GM23338 (cell line): ENCODE data around the gene LNPEP. TPM values are rescaled to one million over a fixed set of nuclear protein-coding genes. Genes with fewer than 3 reads are reported as not detected.

ENCODE experiments used
- ATAC-seq: fragments of 200-7000 bp; cut with Tn5 transposase; 3 replicates; pipeline ENCODE4 v1.9.1; 2020
- DNase-seq: peaks from one replicate; pipeline ENCODE4 v3.0.0-alpha.2; 2015; ENCODE audit warnings: low spot score
- H2AFZ ChIP-seq: fragments of 200-600 bp; sonication (generic); 2 replicates; pipeline ENCODE4 v1.8.0; 2016; ENCODE audit warnings: antibody characterized with exemption, mild to moderate bottlenecking, moderate library complexity
- H3F3A ChIP-seq: fragments of 200-600 bp; sonication (generic); replicated peaks from 2 replicates; pipeline ENCODE4 v1.8.0; 2017; ENCODE audit warnings: antibody characterized with exemption, mixed run types, low read depth
- H3K27ac ChIP-seq: fragments of 200-600 bp; sonication (generic); 2 replicates; pipeline ENCODE4 v1.6.1; 2016; ENCODE audit warnings: low read depth
- H3K27me3 ChIP-seq: fragments of 200-600 bp; sonication (generic); 2 replicates; pipeline ENCODE4 v1.8.0; 2016; ENCODE audit warnings: mild to moderate bottlenecking, mixed run types, moderate library complexity; ENCODE audit not compliant: insufficient read depth
- H3K36me3 ChIP-seq: fragments of 200-600 bp; sonication (generic); 2 replicates; pipeline ENCODE4 v1.8.0; 2016; ENCODE audit warnings: mild to moderate bottlenecking; ENCODE audit not compliant: insufficient read depth
- H3K4me1 ChIP-seq: fragments of 200-600 bp; sonication (generic); 2 replicates; pipeline ENCODE4 v1.8.0; 2016; ENCODE audit warnings: mild to moderate bottlenecking, moderate library complexity; ENCODE audit not compliant: insufficient read depth
- H3K4me2 ChIP-seq: fragments of 200-600 bp; sonication (generic); 2 replicates; pipeline ENCODE4 v1.7.1; 2017; ENCODE audit warnings: mixed run types
- H3K4me3 ChIP-seq: fragments of 200-600 bp; sonication (generic); 2 replicates; pipeline ENCODE4 v1.6.1; 2016; ENCODE audit warnings: mixed run types
- H3K79me2 ChIP-seq: fragments of 200-600 bp; sonication (generic); replicated peaks from 2 replicates; pipeline ENCODE4 v1.8.0; 2017; ENCODE audit warnings: mild to moderate bottlenecking; ENCODE audit not compliant: insufficient read depth
- H3K9me2 ChIP-seq: fragments of 200-600 bp; sonication (generic); 2 replicates; pipeline ENCODE4 v1.8.0; 2017; ENCODE audit not compliant: insufficient read depth
- H4K20me1 ChIP-seq: fragments of 200-600 bp; sonication (generic); replicated peaks from 2 replicates; pipeline ENCODE4 v1.8.0; 2017; ENCODE audit warnings: mild to moderate bottlenecking; ENCODE audit not compliant: insufficient read depth
- H3K27ac Mint-ChIP-seq: 2 replicates; pipeline ENCODE4 v1.8.0; 2020; ENCODE audit warnings: inconsistent platforms, mild to moderate bottlenecking, moderate library complexity, mixed read lengths
- H3K27me3 Mint-ChIP-seq: 3 replicates; pipeline ENCODE4 v1.8.0; 2022; ENCODE audit warnings: low read depth, mild to moderate bottlenecking, moderate library complexity, mixed read lengths, inconsistent platforms; ENCODE audit not compliant: insufficient read depth, poor library complexity
- H3K36me3 Mint-ChIP-seq: 3 replicates; pipeline ENCODE4 v1.8.0; 2021; ENCODE audit warnings: low read depth, mild to moderate bottlenecking, inconsistent platforms, moderate library complexity, mixed read lengths
- H3K4me1 Mint-ChIP-seq: 3 replicates; pipeline ENCODE4 v1.8.0; 2020; ENCODE audit warnings: mild to moderate bottlenecking, inconsistent platforms, mixed read lengths
- H3K4me3 Mint-ChIP-seq: 3 replicates; pipeline ENCODE4 v1.8.0; 2021; ENCODE audit warnings: moderate library complexity, mild to moderate bottlenecking, inconsistent platforms, mixed read lengths
- H3K9me3 Mint-ChIP-seq: 3 replicates; pipeline ENCODE4 v1.8.0; 2020; ENCODE audit warnings: moderate library complexity, mild to moderate bottlenecking, inconsistent platforms, mixed read lengths
- CTCF ChIP-seq, 2 experiments: fragments of 200-600 bp in 1 of 2; sonication (generic) in 1 of 2; conservative IDR thresholded peaks; 2 replicates each; pipeline versions ENCODE4 v1.5.1 to v1.6.1; 2016 to 2017; ENCODE audit warnings: antibody characterized with exemption in 2 of 2, low read depth in 2 of 2, mild to moderate bottlenecking in 2 of 2, moderate library complexity in 1 of 2
- ETS1 ChIP-seq: IDR thresholded peaks from 2 replicates; pipeline ENCODE4 v1.6.1; 2016; ENCODE audit warnings: antibody characterized with exemption
- EZH2 ChIP-seq: fragments of 200-600 bp; sonication (generic); IDR thresholded peaks from one replicate; pipeline ENCODE4 v1.8.0; 2017; ENCODE audit warnings: antibody characterized with exemption, mild to moderate bottlenecking, low read depth; ENCODE audit not compliant: unreplicated experiment
- NANOG ChIP-seq: IDR thresholded peaks from 2 replicates; pipeline ENCODE4 v1.6.1; 2016; ENCODE audit warnings: antibody characterized with exemption, borderline replicate concordance
- POLR2AphosphoS5 ChIP-seq: IDR thresholded peaks from 2 replicates; pipeline ENCODE4 v1.6.1; 2016; ENCODE audit warnings: antibody characterized with exemption, low read depth
- REST ChIP-seq: IDR thresholded peaks from one replicate; pipeline ENCODE4 v1.6.1; 2018; ENCODE audit warnings: antibody characterized with exemption; ENCODE audit not compliant: unreplicated experiment
- ZNF114 ChIP-seq: fragments of 250-450 bp; sonication (Bioruptor Pico); IDR thresholded peaks from 2 replicates; pipeline ENCODE4 v1.5.0; 2020; ENCODE audit warnings: mild to moderate bottlenecking, moderate library complexity
- ZNF331 ChIP-seq: fragments of 250-450 bp; sonication (Bioruptor Pico); IDR thresholded peaks from 2 replicates; pipeline ENCODE4 v1.5.0; 2020; ENCODE audit warnings: low read depth, mild to moderate bottlenecking, moderate library complexity
- ZNF462 ChIP-seq: fragments of 250-450 bp; sonication (Bioruptor Pico); IDR thresholded peaks from 2 replicates; pipeline ENCODE4 v1.5.0; 2020; ENCODE audit warnings: mild to moderate bottlenecking, moderate library complexity
- polyA plus RNA-seq: library from polyadenylated mRNA; unstranded; fragments of >200 nt; fragmentation: Nextera tagmentation; extraction: Ambion mirVana; gene quantifications from 2 replicates; pipeline ENCODE4 v1.2.1, GENCODE V29; 2016
- total RNA-seq: library from RNA; depleted of rRNA; stranded (reverse); fragments of >200 nt; shearing (Covaris generic); gene quantifications from 2 replicates; pipeline ENCODE4 v1.2.3, GENCODE V29; 2014

Gene LNPEP
- total and polyA plus RNA-seq, 2 experiments from 2014 or later, result 1.2 to 8.3 TPM

- no peak overlapping the region for H3K4me3 ChIP-seq
- H3K36me3 Mint-ChIP-seq, result no peaks in the 10 kb centered on the region
- H3K79me2 ChIP-seq, result no peaks in the 10 kb centered on the region
- no peak overlapping the region for H3K4me3 Mint-ChIP-seq
- no peak overlapping the region for H3K27ac Mint-ChIP-seq
- peaks cover 5% of the 10 kb centered on the region; the same call in 1 of the 2 replicates for H3K9me2 ChIP-seq
- H3K9me3 Mint-ChIP-seq, result no peaks in the 10 kb centered on the region; the same call in 1 of the 3 replicates
- H3K36me3 ChIP-seq, result no peaks in the 10 kb centered on the region
- no peaks in the 10 kb centered on the region for H3F3A ChIP-seq
- H2AFZ ChIP-seq, result 0 out of 2 replicates have a peak overlapping the region, but pooled peaks have one; percentile 60
- TF ChIP-seq ZNF114 (CRISPR knock-in tag), result no peak
- H3K4me1 Mint-ChIP-seq, result peaks cover 5% of the 10 kb centered on the region; the same call in 1 of the 3 replicates
- DNase-seq, result no peak
- no peaks in the 10 kb centered on the region for H4K20me1 ChIP-seq
- H3K27ac ChIP-seq, result no peak overlapping the region
- H3K4me2 ChIP-seq, result no peak overlapping the region
- H3K4me1 ChIP-seq, result no peaks in the 10 kb centered on the region
- no peak for ATAC-seq
- no peaks in the 10 kb centered on the region for H3K27me3 ChIP-seq
- peaks cover 5% of the 10 kb centered on the region for H3K27me3 Mint-ChIP-seq
Observed at GRCh38 chr5:97049175-97049574, 113.3 kb downstream of the LNPEP start.

- no peak overlapping the region for H2AFZ ChIP-seq
- no peak overlapping the region for H3K4me3 ChIP-seq
- Mint-ChIP-seq H3K27ac (no peak overlapping the region), H3K27me3 (no peaks in the 10 kb centered on the region), H3K36me3 (no peaks in the 10 kb centered on the region), H3K4me1 (peaks cover 4% of the 10 kb centered on the region), H3K4me3 (no peak overlapping the region), H3K9me3 (peaks cover 7% of the 10 kb centered on the region; the same call in 1 of the 3 replicates)
- H3K27ac ChIP-seq, result no peak overlapping the region
- H4K20me1 ChIP-seq, result no peaks in the 10 kb centered on the region
- H3K4me1 ChIP-seq, result 0 out of 2 replicates have a peak, but pooled peaks cover 8% of the 10 kb centered on the region
- H3K9me2 ChIP-seq, result 0 out of 2 replicates have a peak, but pooled peaks cover 4% of the 10 kb centered on the region
- ATAC-seq, result no peak
- no peaks in the 10 kb centered on the region for H3K36me3 ChIP-seq
- no peaks in the 10 kb centered on the region for H3F3A ChIP-seq
- no peak overlapping the region for H3K4me2 ChIP-seq
- no peak for DNase-seq
- no peaks in the 10 kb centered on the region for H3K27me3 ChIP-seq
- no peaks in the 10 kb centered on the region for H3K79me2 ChIP-seq
- TF ChIP-seq ETS1, result no peak
- no peak for TF ChIP-seq REST
- TF ChIP-seq ZNF331 (CRISPR knock-in tag), result no peak
- TF ChIP-seq CTCF (conservative IDR thresholded peaks at IDR 0.05; ENCODE audit: low read depth in 2 of 2), result no peak
- TF ChIP-seq ZNF462 (CRISPR knock-in tag), result no peak
- TF ChIP-seq ZNF114 (CRISPR knock-in tag), result no peak
- no peak for TF ChIP-seq NANOG
- TF ChIP-seq EZH2, result no peak
- no peak for TF ChIP-seq POLR2AphosphoS5
Observed at GRCh38 chr5:97056263-97056662, 120.4 kb downstream of the LNPEP start.
